NCI-H2227 (cell line): Measurements from ENCODE around the gene TUBB.

Experiments used
- DNase-seq: peaks from one replicate; lab custom pipeline; 2025; ENCODE audit not compliant: unreplicated experiment; lab: John Stamatoyannopoulos, UW

The TUBB gene

GRCh38 chr6:30719791-30720737 is at the start of gene TUBB:
Gene TUBB (plus strand): TSS chr6:30720352. CDS start chr6:30720507, 155 bp downstream.
- peak; percentile 98 for DNase-seq

- no peak for DNase-seq
These were observed 49.2 kb upstream of the TUBB start for GRCh38 chr6:30670760-30671527.

GRCh38 chr6:30672445-30673253 is 47.5 kb upstream of the TUBB start, which contains the start of gene DHX16:
Gene DHX16 (minus strand): TSS chr6:30673006. CDS start chr6:30672841, 165 bp downstream.
- DNase-seq = peak; percentile 98

- no peak for DNase-seq
These were observed 43.4 kb upstream of the TUBB start for GRCh38 chr6:30676660-30677285.

GRCh38 chr6:30678964-30679726 is 41.0 kb upstream of the TUBB start:
- DNase-seq = peak; percentile 76

- DNase-seq = no peak
These were observed 40.2 kb upstream of the TUBB start for GRCh38 chr6:30679765-30680535.

- DNase-seq = no peak
These were observed 38.4 kb upstream of the TUBB start for GRCh38 chr6:30681766-30682142.

GRCh38 chr6:30682143-30683117 is 37.7 kb upstream of the TUBB start:
- no peak for DNase-seq

GRCh38 chr6:30683183-30683979 is 36.8 kb upstream of the TUBB start:
- DNase-seq = no peak

- no peak for DNase-seq
These were observed 36.2 kb upstream of the TUBB start for GRCh38 chr6:30683980-30684338.

GRCh38 chr6:30684386-30685156 is 35.6 kb upstream of the TUBB start:
- no peak for DNase-seq

- no peak for DNase-seq
These were observed 34.8 kb upstream of the TUBB start for GRCh38 chr6:30685157-30686008.

GRCh38 chr6:30686009-30686907 is 33.9 kb upstream of the TUBB start, which contains the start of gene PPP1R18:
Gene PPP1R18 (minus strand): TSS chr6:30686645. CDS start chr6:30686018, 627 bp downstream.
- DNase-seq = peak; percentile 75

GRCh38 chr6:30686908-30687658 is 33.1 kb upstream of the TUBB start:
- peak; percentile 88 for DNase-seq
